ENCODE data around the gene GDAP1L1.

GDAP1L1 gene

GRCh38 chr20:44251284-44251683 lies 4.2 kb downstream of the GDAP1L1 start:
- in situ Hi-C loops (cut with MboI; ENCODE audit: low sequenced_read_pairs): no loop called here
- Histone ChIP-seq H3K27me3 (ENCODE audit: low read depth) (no peaks in the 10 kb centered on the region), H3K9me3 (no peaks in the 10 kb centered on the region), H3K36me3 (replicated peaks) (no peaks in the 10 kb centered on the region), H3K4me1 (no peaks in the 10 kb centered on the region), H3K4me3 (no peak overlapping the region)
- DNase-seq (ENCODE audit: low spot score in 2 of 2): no peak

GRCh38 chr20:44253528-44253927 lies 6.4 kb downstream of the GDAP1L1 start:
- H3K4me1 ChIP-seq: no peaks in the 10 kb centered on the region
- in situ Hi-C loops (cut with MboI; ENCODE audit: low sequenced_read_pairs): no loop called here
- no peaks in the 10 kb centered on the region for H3K27me3 ChIP-seq (ENCODE audit: low read depth)
- no peak for DNase-seq (ENCODE audit: low spot score in 2 of 2)
- no peak overlapping the region for H3K4me3 ChIP-seq
- no peaks in the 10 kb centered on the region for H3K9me3 ChIP-seq
- no peaks in the 10 kb centered on the region for H3K36me3 ChIP-seq (replicated peaks)

GRCh38 chr20:44254073-44254472 lies 7.0 kb downstream of the GDAP1L1 start:
- Histone ChIP-seq H3K4me3 (no peak overlapping the region), H3K4me1 (no peaks in the 10 kb centered on the region), H3K36me3 (replicated peaks) (no peaks in the 10 kb centered on the region), H3K9me3 (no peaks in the 10 kb centered on the region), H3K27me3 (ENCODE audit: low read depth) (no peaks in the 10 kb centered on the region)
- DNase-seq (ENCODE audit: low spot score in 2 of 2): no peak
- in situ Hi-C loops (cut with MboI; ENCODE audit: low sequenced_read_pairs): no loop called here

GRCh38 chr20:44255942-44256341 lies 8.8 kb downstream of the GDAP1L1 start:
- Histone ChIP-seq H3K4me1 (no peaks in the 10 kb centered on the region), H3K9me3 (no peaks in the 10 kb centered on the region), H3K36me3 (replicated peaks) (no peaks in the 10 kb centered on the region), H3K4me3 (no peak overlapping the region), H3K27me3 (ENCODE audit: low read depth) (no peaks in the 10 kb centered on the region)
- DNase-seq (ENCODE audit: low spot score in 2 of 2): no peak
- in situ Hi-C loops (cut with MboI; ENCODE audit: low sequenced_read_pairs): no loop called here

GRCh38 chr20:44256961-44257360 lies 9.9 kb downstream of the GDAP1L1 start:
- H3K4me1 ChIP-seq: no peaks in the 10 kb centered on the region
- in situ Hi-C loops (cut with MboI; ENCODE audit: low sequenced_read_pairs): no loop called here
- H3K36me3 ChIP-seq (replicated peaks): no peaks in the 10 kb centered on the region
- H3K4me3 ChIP-seq: no peak overlapping the region
- no peaks in the 10 kb centered on the region for H3K9me3 ChIP-seq
- DNase-seq (ENCODE audit: low spot score in 2 of 2): no peak
- no peaks in the 10 kb centered on the region for H3K27me3 ChIP-seq (ENCODE audit: low read depth)

GRCh38 chr20:44258226-44258890 lies 11.2 kb downstream of the GDAP1L1 start:
- in situ Hi-C loops (cut with MboI; ENCODE audit: low sequenced_read_pairs): no loop called here
- Histone ChIP-seq H3K4me3 (no peak overlapping the region), H3K9me3 (no peaks in the 10 kb centered on the region), H3K36me3 (replicated peaks) (no peaks in the 10 kb centered on the region), H3K27me3 (ENCODE audit: low read depth) (no peaks in the 10 kb centered on the region), H3K4me1 (no peaks in the 10 kb centered on the region)
- no peak for DNase-seq (ENCODE audit: low spot score in 2 of 2)

- H3K9me3 ChIP-seq: no peaks in the 10 kb centered on the region
- no peak overlapping the region for H3K4me3 ChIP-seq
- H3K36me3 ChIP-seq (replicated peaks): no peaks in the 10 kb centered on the region
- peak in 1 of 2 experiments; percentile 23 for DNase-seq (ENCODE audit: low spot score in 2 of 2)
- no peaks in the 10 kb centered on the region for H3K4me1 ChIP-seq
- H3K27me3 ChIP-seq (ENCODE audit: low read depth): no peaks in the 10 kb centered on the region
- in situ Hi-C loops (cut with MboI; ENCODE audit: low sequenced_read_pairs): no loop called here
These were observed 17.2 kb downstream of the GDAP1L1 start for GRCh38 chr20:44264287-44264686.

- Histone ChIP-seq H3K9me3 (no peaks in the 10 kb centered on the region), H3K27me3 (ENCODE audit: low read depth) (no peaks in the 10 kb centered on the region), H3K4me3 (no peak overlapping the region), H3K4me1 (no peaks in the 10 kb centered on the region), H3K36me3 (replicated peaks) (no peaks in the 10 kb centered on the region)
- DNase-seq (ENCODE audit: low spot score in 2 of 2): no peak
- in situ Hi-C loops (cut with MboI; ENCODE audit: low sequenced_read_pairs): no loop called here
These were observed 21.7 kb downstream of the GDAP1L1 start for GRCh38 chr20:44268802-44269201.

GRCh38 chr20:44271915-44272663 lies 25.0 kb downstream of the GDAP1L1 start:
- H3K4me1 ChIP-seq: no peaks in the 10 kb centered on the region
- peaks cover 4% of the 10 kb centered on the region; the same call in 1 of the 2 replicates for H3K27me3 ChIP-seq (ENCODE audit: low read depth)
- no peaks in the 10 kb centered on the region for H3K9me3 ChIP-seq
- H3K36me3 ChIP-seq (replicated peaks): no peaks in the 10 kb centered on the region
- in situ Hi-C loops (cut with MboI; ENCODE audit: low sequenced_read_pairs): no loop called here
- no peak overlapping the region for H3K4me3 ChIP-seq
- DNase-seq (ENCODE audit: low spot score in 2 of 2): no peak

GRCh38 chr20:44273231-44274215 lies 26.4 kb downstream of the GDAP1L1 start:
- no peak for DNase-seq (ENCODE audit: low spot score in 2 of 2)
- peaks cover 7% of the 10 kb centered on the region; the same call in 1 of the 2 replicates for H3K27me3 ChIP-seq (ENCODE audit: low read depth)
- in situ Hi-C loops (cut with MboI; ENCODE audit: low sequenced_read_pairs): no loop called here

GRCh38 chr20:44274303-44275017 lies 27.4 kb downstream of the GDAP1L1 start:
- no peaks in the 10 kb centered on the region for H3K36me3 ChIP-seq (replicated peaks)
- H3K9me3 ChIP-seq: no peaks in the 10 kb centered on the region
- no peak overlapping the region for H3K4me3 ChIP-seq
- no peaks in the 10 kb centered on the region for H3K4me1 ChIP-seq
- in situ Hi-C loops (cut with MboI; ENCODE audit: low sequenced_read_pairs): no loop called here
- no peak for DNase-seq (ENCODE audit: low spot score in 2 of 2)
- H3K27me3 ChIP-seq (ENCODE audit: low read depth): peaks cover 7% of the 10 kb centered on the region; the same call in 1 of the 2 replicates

More at GRCh38 chr20:44273231-44274215, 26.4 kb downstream of the GDAP1L1 start:
- Histone ChIP-seq H3K4me3 (no peak overlapping the region), H3K4me1 (no peaks in the 10 kb centered on the region), H3K36me3 (replicated peaks) (no peaks in the 10 kb centered on the region), H3K9me3 (no peaks in the 10 kb centered on the region)

GRCh38 chr20:44279228-44279627 lies 32.1 kb downstream of the GDAP1L1 start:
- no peak for DNase-seq (ENCODE audit: low spot score in 2 of 2)
- in situ Hi-C loops (cut with MboI; ENCODE audit: low sequenced_read_pairs): no loop called here
- peaks cover 7% of the 10 kb centered on the region; the same call in 1 of the 2 replicates for H3K27me3 ChIP-seq (ENCODE audit: low read depth)

GRCh38 chr20:44280387-44280786 lies 33.3 kb downstream of the GDAP1L1 start:
- peaks cover 7% of the 10 kb centered on the region; the same call in 1 of the 2 replicates for H3K27me3 ChIP-seq (ENCODE audit: low read depth)
- in situ Hi-C loops (cut with MboI; ENCODE audit: low sequenced_read_pairs): no loop called here
- DNase-seq (ENCODE audit: low spot score in 2 of 2): no peak
- no peaks in the 10 kb centered on the region for H3K9me3 ChIP-seq
- H3K36me3 ChIP-seq (replicated peaks): no peaks in the 10 kb centered on the region
- no peak overlapping the region for H3K4me3 ChIP-seq
- no peaks in the 10 kb centered on the region for H3K4me1 ChIP-seq

More at GRCh38 chr20:44279228-44279627, 32.1 kb downstream of the GDAP1L1 start:
- Histone ChIP-seq H3K4me1 (no peaks in the 10 kb centered on the region), H3K36me3 (replicated peaks) (no peaks in the 10 kb centered on the region), H3K4me3 (no peak overlapping the region), H3K9me3 (no peaks in the 10 kb centered on the region)
